ENCODE data around the gene ADARB1. TPM values are rescaled to one million over a fixed set of nuclear protein-coding genes. Genes with fewer than 3 reads are reported as not detected.
A peak's percentile ranks its signal among the peaks of the same experiment; 100 is the strongest.
"Not testable (repeated sequence)": the region's sequence is repeated elsewhere in the genome, so short reads cannot be mapped to it uniquely, and the experiment has no call there.

Gene ADARB1
- total and polyA plus RNA-seq, 9 donors: 6.0 to 23.7 (median 16.3) TPM

DNA sequence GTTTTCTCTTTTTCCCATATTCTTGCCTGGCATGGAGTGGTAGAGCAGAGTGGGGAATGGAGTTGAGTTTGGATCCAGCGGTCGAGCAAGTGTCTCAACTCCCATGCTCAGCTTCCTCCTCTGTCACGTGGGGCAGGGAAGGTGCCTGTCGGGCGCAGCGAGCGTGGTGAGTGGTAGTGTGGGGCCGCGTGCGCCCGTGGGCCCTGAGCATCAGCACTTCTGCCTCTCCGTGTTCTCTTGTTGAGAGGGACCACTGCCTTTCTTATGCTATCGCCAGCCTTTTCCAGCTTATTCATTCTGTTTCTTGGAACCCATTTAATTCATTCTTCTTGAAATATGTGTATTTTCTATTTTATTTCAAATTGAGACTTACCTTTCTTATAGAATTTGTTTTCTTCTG is 65.1 kb downstream of the ADARB1 start:
- 95 to 96% (median 96%) methylated on average over 13 of the region's 13 CpGs for WGBS, 3 donors
- no peak for TF ChIP-seq POLR2A (IDR thresholded peaks at IDR 0.05)
- Histone ChIP-seq H3K9me3 (no peaks in the 10 kb centered on the region), H3K4me1 (ENCODE audit: insufficient read depth) (no peaks in the 10 kb centered on the region), H3K36me3 (no peaks in the 10 kb centered on the region), H3K4me3 (no peak overlapping the region), H3K27me3 (no peaks in the 10 kb centered on the region), H3K27ac (no peak overlapping the region)
- intact Hi-C loops (cut with DNase I): loop anchor here (5.0 to 10.0 kb wide), 6 partner anchors 65 to 685 kb away; partner anchors contain the start of gene ADARB1 (in 1 of the 4)
- no peak for DNase-seq

DNA sequence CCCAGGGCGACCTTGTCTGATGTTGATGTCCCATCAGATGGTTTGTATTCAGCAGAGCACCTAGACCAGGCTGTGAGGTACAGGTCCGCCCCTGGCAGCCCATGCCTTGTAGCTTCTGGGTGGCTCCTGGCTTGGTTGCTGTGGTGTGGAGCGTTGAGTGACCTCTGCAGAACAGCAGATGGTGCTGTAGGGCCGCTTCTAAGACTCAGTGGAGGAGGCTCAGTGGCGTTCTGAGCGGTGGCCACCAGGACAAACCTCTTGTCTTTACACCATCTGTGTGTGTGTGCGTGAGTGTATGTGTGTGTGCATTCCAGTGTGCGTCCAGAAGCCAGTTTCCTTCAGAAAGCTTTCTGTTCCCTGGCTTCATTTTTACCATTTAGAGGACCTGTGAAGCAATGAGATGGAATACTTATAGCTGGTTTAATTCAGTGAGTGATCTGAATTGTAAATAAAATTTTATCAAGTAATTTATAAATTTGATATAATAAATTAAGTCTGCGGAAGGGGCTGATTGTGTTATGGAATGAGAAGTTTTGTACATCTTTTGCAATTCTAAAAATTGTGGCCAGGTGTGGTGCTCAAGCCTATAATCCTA is 66.1 kb downstream of the ADARB1 start:
- no peak for TF ChIP-seq POLR2A (IDR thresholded peaks at IDR 0.05)
- TF ChIP-seq, protein P1, sequence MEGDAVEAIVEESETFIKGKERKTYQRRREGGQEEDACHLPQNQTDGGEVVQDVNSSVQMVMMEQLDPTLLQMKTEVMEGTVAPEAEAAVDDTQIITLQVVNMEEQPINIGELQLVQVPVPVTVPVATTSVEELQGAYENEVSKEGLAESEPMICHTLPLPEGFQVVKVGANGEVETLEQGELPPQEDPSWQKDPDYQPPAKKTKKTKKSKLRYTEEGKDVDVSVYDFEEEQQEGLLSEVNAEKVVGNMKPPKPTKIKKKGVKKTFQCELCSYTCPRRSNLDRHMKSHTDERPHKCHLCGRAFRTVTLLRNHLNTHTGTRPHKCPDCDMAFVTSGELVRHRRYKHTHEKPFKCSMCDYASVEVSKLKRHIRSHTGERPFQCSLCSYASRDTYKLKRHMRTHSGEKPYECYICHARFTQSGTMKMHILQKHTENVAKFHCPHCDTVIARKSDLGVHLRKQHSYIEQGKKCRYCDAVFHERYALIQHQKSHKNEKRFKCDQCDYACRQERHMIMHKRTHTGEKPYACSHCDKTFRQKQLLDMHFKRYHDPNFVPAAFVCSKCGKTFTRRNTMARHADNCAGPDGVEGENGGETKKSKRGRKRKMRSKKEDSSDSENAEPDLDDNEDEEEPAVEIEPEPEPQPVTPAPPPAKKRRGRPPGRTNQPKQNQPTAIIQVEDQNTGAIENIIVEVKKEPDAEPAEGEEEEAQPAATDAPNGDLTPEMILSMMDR (IDR thresholded peaks at IDR 0.05): peak; percentile 57 to 73 (median 67)
- Histone ChIP-seq H3K4me3 (no peak overlapping the region), H3K4me1 (ENCODE audit: insufficient read depth) (no peaks in the 10 kb centered on the region), H3K27me3 (no peaks in the 10 kb centered on the region), H3K36me3 (no peaks in the 10 kb centered on the region), H3K9me3 (no peaks in the 10 kb centered on the region), H3K27ac (no peak overlapping the region)
- intact Hi-C loops (cut with DNase I): loop anchor here in 3 of 4 donors (5.0 to 10.0 kb wide), 3 partner anchors 147 to 314 kb away; partner anchors contain the start of gene POFUT2 (in 1 of the 3)
- WGBS, 3 donors: 16 to 22% (median 18%) methylated on average over 9 of the region's 9 CpGs
- peak; percentile 65 to 80 (median 72) for DNase-seq

DNA sequence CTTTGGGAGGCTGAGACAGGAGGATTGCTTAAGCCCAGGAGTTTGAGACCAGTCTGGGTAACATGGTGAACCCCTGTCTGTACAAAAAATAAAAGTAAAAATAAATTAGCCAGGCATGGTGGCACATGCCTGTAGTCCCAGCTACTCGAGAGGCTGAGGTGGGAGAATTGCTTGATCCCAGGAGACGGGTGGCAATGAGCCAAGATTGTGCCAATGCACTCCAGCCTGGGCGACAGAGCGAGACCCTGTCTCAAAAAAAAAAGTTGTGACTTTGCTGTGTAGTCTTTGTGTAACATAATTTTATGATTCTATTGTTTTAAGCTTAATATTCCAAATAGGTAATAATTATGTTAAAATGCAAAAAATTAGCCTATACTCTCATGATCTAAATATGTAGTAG is 66.6 kb downstream of the ADARB1 start:
- not testable (repeated sequence) for H3K27ac ChIP-seq; H3K27me3 ChIP-seq; DNase-seq; H3K9me3 ChIP-seq; H3K36me3 ChIP-seq; H3K4me3 ChIP-seq; H3K4me1 ChIP-seq (ENCODE audit: insufficient read depth)
- 84 to 89% (median 86%) methylated on average over 4 of the region's 4 CpGs for WGBS, 3 donors
- intact Hi-C loops (cut with DNase I): loop anchor here in 3 of 4 donors (5.0 to 10.0 kb wide), 3 partner anchors 146 to 314 kb away; partner anchors contain the start of gene POFUT2 (in 1 of the 3)

DNA sequence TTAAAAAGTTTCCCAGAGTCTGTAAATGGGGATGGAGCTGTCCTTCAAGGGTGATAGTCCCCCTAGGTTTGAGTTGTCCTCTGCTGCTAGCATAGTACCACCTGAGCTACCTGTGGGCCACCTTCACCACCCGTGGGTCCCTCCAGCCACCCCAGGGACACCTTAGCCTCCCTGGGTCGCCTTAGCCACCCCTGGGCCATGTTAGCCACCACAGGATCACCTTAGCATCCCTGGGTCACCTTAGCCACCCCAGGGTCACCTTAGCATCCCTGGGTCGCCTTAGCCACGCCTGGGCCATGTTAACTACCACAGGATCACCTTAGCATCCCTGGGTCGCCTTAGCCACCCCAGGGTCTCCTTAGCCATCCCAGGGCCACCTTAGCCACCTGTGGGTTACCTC is 67.1 kb downstream of the ADARB1 start:
- H3K4me3 ChIP-seq: no peak overlapping the region
- intact Hi-C loops (cut with DNase I): loop anchor here in 3 of 4 donors (5.0 to 10.0 kb wide), 3 partner anchors 146 to 313 kb away; partner anchors contain the start of gene POFUT2 (in 1 of the 3)
- WGBS, 3 donors: 91 to 97% (median 95%) methylated on average over 5 of the region's 5 CpGs
- H3K9me3 ChIP-seq: no peaks in the 10 kb centered on the region
- H3K36me3 ChIP-seq: no peaks in the 10 kb centered on the region
- no peak for DNase-seq
- no peaks in the 10 kb centered on the region for H3K27me3 ChIP-seq
- H3K27ac ChIP-seq: no peak overlapping the region
- no peaks in the 10 kb centered on the region for H3K4me1 ChIP-seq (ENCODE audit: insufficient read depth)
- TF ChIP-seq POLR2A (IDR thresholded peaks at IDR 0.05) (no peak), EP300 (IDR thresholded peaks at IDR 0.05) (no peak)
- TF ChIP-seq, protein P1 (IDR thresholded peaks at IDR 0.05): no peak

DNA sequence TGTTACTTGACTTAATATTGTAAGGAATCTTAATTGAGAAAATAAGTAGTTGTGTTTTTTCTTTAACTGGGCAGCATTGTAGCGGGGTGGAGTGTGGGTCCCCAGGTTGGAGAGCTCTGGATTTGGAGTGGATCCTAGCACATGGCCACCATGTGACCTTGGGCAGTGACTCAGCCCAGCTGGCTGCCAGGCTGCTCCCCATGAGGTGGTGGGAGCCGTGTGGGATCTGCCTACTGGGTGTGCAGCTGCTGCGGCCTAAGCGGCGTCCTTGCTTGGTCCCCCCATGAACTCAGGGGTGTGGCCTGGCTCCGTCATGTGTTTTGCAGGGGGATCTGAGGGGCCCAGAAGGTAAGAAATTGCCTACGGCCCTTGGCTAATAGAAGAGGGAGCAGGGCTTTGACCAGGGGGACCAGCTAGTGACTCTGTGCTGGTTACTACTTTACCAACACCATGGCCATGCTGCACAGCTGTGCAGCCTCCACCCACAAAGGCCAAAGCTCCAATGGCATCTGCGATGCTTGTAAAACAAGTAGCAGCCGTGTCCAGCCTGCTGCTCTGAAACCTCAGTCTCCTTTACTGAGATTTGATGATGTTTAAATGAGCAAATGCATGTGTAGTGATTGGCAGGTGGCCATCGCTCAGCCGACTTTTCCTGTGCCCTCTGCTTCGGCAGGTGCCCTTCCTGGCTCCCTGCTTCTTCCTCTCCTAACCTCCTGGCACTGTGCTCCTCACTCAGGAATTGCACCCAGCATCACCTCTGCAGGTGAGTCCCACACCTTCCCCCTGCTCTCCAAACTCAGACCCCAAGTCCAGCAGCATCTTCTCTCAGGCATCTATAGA is 68.3 kb downstream of the ADARB1 start:
- Histone ChIP-seq H3K4me1 (ENCODE audit: insufficient read depth) (no peaks in the 10 kb centered on the region), H3K9me3 (no peaks in the 10 kb centered on the region), H3K4me3 (no peak overlapping the region), H3K27ac (no peak overlapping the region), H3K27me3 (no peaks in the 10 kb centered on the region), H3K36me3 (no peaks in the 10 kb centered on the region)
- TF ChIP-seq POLR2A (IDR thresholded peaks at IDR 0.05) (no peak), EP300 (IDR thresholded peaks at IDR 0.05) (no peak)
- TF ChIP-seq, protein P1 (IDR thresholded peaks at IDR 0.05): no peak
- intact Hi-C loops (cut with DNase I): loop anchor here in 3 of 4 donors (5.0 to 10.0 kb wide), 3 partner anchors 145 to 312 kb away; partner anchors contain the start of gene POFUT2 (in 1 of the 3)
- peak in 3 of 5 donors; percentile 48 to 64 (median 60) for DNase-seq
- 31 to 46% (median 45%) methylated on average over 12 of the region's 12 CpGs for WGBS, 3 donors

Measured in ovary (tissue), 9 donors.